Measurements from ENCODE around the gene SRP9.

The SRP9 gene

GRCh38 chr1:225817611-225818061, 40.0 kb downstream of the SRP9 start:
- Histone ChIP-seq H2AFZ (ENCODE audit: low read depth, low read length, severe bottlenecking) (no peak overlapping the region), H3F3A (ENCODE audit: insufficient read depth) (no peaks in the 10 kb centered on the region), H3K9me2 (replicated peaks; ENCODE audit: insufficient read depth, low read length) (no peaks in the 10 kb centered on the region), H4K20me1 (ENCODE audit: low read depth, low read length) (no peaks in the 10 kb centered on the region), H3K79me2 (ENCODE audit: insufficient read depth, low read length) (no peaks in the 10 kb centered on the region), H3K4me3 (ENCODE audit: insufficient read depth, low read length, poor library complexity, severe bottlenecking) (no peak overlapping the region), H3K36me3 (ENCODE audit: low read length) (no peaks in the 10 kb centered on the region), H3K4me2 (ENCODE audit: low read depth, low read length, poor library complexity, severe bottlenecking) (no peak overlapping the region), H3K9ac (ENCODE audit: low read length) (no peak overlapping the region), H3K9me3 (ENCODE audit: insufficient read depth, low read length) (no peaks in the 10 kb centered on the region), H3K27ac (ENCODE audit: low read depth, low read length) (no peak overlapping the region), H3K27me3 (ENCODE audit: low read length) (no peaks in the 10 kb centered on the region)
- no peak for TF ChIP-seq EZH2phosphoT487 (conservative IDR thresholded peaks at IDR 0.05; ENCODE audit: low read length)
- TF ChIP-seq, protein P1, sequence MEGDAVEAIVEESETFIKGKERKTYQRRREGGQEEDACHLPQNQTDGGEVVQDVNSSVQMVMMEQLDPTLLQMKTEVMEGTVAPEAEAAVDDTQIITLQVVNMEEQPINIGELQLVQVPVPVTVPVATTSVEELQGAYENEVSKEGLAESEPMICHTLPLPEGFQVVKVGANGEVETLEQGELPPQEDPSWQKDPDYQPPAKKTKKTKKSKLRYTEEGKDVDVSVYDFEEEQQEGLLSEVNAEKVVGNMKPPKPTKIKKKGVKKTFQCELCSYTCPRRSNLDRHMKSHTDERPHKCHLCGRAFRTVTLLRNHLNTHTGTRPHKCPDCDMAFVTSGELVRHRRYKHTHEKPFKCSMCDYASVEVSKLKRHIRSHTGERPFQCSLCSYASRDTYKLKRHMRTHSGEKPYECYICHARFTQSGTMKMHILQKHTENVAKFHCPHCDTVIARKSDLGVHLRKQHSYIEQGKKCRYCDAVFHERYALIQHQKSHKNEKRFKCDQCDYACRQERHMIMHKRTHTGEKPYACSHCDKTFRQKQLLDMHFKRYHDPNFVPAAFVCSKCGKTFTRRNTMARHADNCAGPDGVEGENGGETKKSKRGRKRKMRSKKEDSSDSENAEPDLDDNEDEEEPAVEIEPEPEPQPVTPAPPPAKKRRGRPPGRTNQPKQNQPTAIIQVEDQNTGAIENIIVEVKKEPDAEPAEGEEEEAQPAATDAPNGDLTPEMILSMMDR (IDR thresholded peaks at IDR 0.05; ENCODE audit: insufficient read depth, low read length, poor library complexity, severe bottlenecking), result no peak

DNA sequence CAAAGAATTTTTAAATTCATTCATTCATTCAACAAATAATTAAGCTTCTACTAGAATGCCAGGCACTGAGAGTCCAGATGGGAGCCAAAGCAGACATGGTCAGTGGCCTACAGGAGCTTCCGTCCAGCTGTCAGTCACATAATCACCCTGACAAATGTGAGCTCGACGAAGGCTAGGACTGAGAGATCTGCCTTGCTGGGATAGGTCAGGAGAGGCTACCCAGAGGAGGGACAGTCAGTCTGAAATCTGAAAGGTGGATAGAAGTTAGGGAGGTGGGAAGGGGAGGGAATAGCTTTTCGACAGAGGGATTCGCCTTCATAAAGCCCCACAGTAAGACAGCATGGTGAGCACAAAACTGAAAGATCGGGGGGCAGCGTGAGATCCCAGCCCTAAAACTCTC, 40.6 kb downstream of the SRP9 start:
- H3F3A ChIP-seq (ENCODE audit: insufficient read depth), result no peaks in the 10 kb centered on the region
- no peaks in the 10 kb centered on the region for H4K20me1 ChIP-seq (ENCODE audit: low read depth, low read length)
- no peaks in the 10 kb centered on the region for H3K36me3 ChIP-seq (ENCODE audit: low read length)
- H3K9me3 ChIP-seq (ENCODE audit: insufficient read depth, low read length), result no peaks in the 10 kb centered on the region
- no peak overlapping the region for H3K4me2 ChIP-seq (ENCODE audit: low read depth, low read length, poor library complexity, severe bottlenecking)
- no peaks in the 10 kb centered on the region for H3K9me2 ChIP-seq (replicated peaks; ENCODE audit: insufficient read depth, low read length)
- no peak for TF ChIP-seq EZH2phosphoT487 (conservative IDR thresholded peaks at IDR 0.05; ENCODE audit: low read length)
- TF ChIP-seq, protein P1 (IDR thresholded peaks at IDR 0.05; ENCODE audit: insufficient read depth, low read length, poor library complexity, severe bottlenecking), result no peak
- no peaks in the 10 kb centered on the region for H3K27me3 ChIP-seq (ENCODE audit: low read length)
- H3K4me3 ChIP-seq (ENCODE audit: insufficient read depth, low read length, poor library complexity, severe bottlenecking), result no peak overlapping the region
- no peak overlapping the region for H3K27ac ChIP-seq (ENCODE audit: low read depth, low read length)
- no peak overlapping the region for H3K9ac ChIP-seq (ENCODE audit: low read length)
- H2AFZ ChIP-seq (ENCODE audit: low read depth, low read length, severe bottlenecking), result no peak overlapping the region
- H3K79me2 ChIP-seq (ENCODE audit: insufficient read depth, low read length), result no peaks in the 10 kb centered on the region

DNA sequence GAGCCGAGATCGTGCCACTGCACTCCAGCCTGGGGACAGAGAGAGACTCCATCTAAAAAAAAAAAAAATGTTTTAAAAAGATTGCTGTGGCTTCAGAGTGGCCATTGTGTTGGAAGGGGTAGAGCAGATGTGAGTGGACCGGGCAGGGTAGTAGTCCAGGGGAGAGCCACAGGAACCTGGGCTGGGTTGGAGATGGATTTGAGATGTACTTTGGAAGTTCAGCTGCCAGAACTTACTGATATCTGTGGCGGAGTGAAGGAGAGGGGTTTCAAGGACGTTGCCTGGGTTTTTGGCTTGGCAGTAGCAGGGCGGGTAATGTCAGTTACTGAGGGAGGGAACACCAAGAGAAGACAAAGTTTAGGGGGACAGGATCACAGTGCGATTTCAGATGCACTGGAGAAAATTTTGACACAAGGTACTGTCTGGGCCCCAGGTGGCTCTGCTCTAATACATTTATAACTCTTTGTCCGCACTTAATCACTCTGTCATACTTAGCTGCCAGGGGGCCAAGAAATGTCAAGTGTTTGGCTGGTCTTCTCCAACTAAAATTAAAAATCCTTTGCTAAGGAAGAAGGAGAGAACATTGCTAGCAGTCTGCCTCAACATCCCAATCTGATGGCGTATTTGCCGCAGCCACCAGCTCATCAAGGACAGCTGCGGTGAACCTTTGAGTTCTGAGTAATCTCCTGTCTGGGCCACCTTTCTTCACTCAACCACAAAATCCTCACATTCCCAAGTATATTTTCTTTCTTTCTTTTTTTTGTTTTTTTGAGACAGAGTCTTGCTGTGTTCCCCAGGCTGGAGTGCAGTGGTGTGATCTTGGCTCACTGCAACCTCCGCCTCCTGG, 41.9 kb downstream of the SRP9 start:
- Histone ChIP-seq H3K4me3 (ENCODE audit: insufficient read depth, low read length, poor library complexity, severe bottlenecking) (no peak overlapping the region), H3K27me3 (ENCODE audit: low read length) (no peaks in the 10 kb centered on the region), H3K79me2 (ENCODE audit: insufficient read depth, low read length) (no peaks in the 10 kb centered on the region), H3F3A (ENCODE audit: insufficient read depth) (no peaks in the 10 kb centered on the region), H3K27ac (ENCODE audit: low read depth, low read length) (no peak overlapping the region), H3K36me3 (ENCODE audit: low read length) (no peaks in the 10 kb centered on the region), H3K9ac (ENCODE audit: low read length) (no peak overlapping the region), H4K20me1 (ENCODE audit: low read depth, low read length) (no peaks in the 10 kb centered on the region), H3K9me3 (ENCODE audit: insufficient read depth, low read length) (no peaks in the 10 kb centered on the region), H2AFZ (ENCODE audit: low read depth, low read length, severe bottlenecking) (no peak overlapping the region), H3K9me2 (replicated peaks; ENCODE audit: insufficient read depth, low read length) (no peaks in the 10 kb centered on the region), H3K4me2 (ENCODE audit: low read depth, low read length, poor library complexity, severe bottlenecking) (no peak overlapping the region)
- TF ChIP-seq EZH2phosphoT487 (conservative IDR thresholded peaks at IDR 0.05; ENCODE audit: low read length), result no peak
- TF ChIP-seq, protein P1 (IDR thresholded peaks at IDR 0.05; ENCODE audit: insufficient read depth, low read length, poor library complexity, severe bottlenecking), result no peak
